Inflammatory macrophage treated with lipopolysaccharide for 1 hour (primary cell): Measurements from ENCODE around the gene B3GALT2.
A peak's percentile ranks its signal among the peaks of the same experiment; 100 is the strongest.
"Not testable (repeated sequence)": the region's sequence is repeated elsewhere in the genome, so short reads cannot be mapped to it uniquely, and the experiment has no call there.

Source experiments
- DNase-seq, 2 donors: peaks; one replicate each; pipeline ENCODE4 v3.0.0-alpha.2; 2020 to 2022

B3GALT2 gene

GRCh38 chr1:193185901-193186731, at the start of gene B3GALT2:
TSS of gene B3GALT2 (minus strand) at chr1:193186613. CDS start at chr1:193181562, 5,051 bp downstream.
- no peak for DNase-seq

GRCh38 chr1:193234530-193234929, 48.1 kb upstream of the B3GALT2 start:
- no peak for DNase-seq

GRCh38 chr1:193231146-193231545, 44.7 kb upstream of the B3GALT2 start:
- not testable (repeated sequence) for DNase-seq

- DNase-seq, result no peak
Measured at GRCh38 chr1:193229136-193229535, 42.7 kb upstream of the B3GALT2 start.

- DNase-seq, result no peak
Measured at GRCh38 chr1:193222056-193222615, 35.7 kb upstream of the B3GALT2 start.

- DNase-seq, result no peak
Measured at GRCh38 chr1:193221651-193222050, 35.2 kb upstream of the B3GALT2 start.

- no peak for DNase-seq
Measured at GRCh38 chr1:193219391-193219790, 33.0 kb upstream of the B3GALT2 start.

GRCh38 chr1:193216920-193217319, 30.5 kb upstream of the B3GALT2 start:
- DNase-seq, result no peak

GRCh38 chr1:193213998-193214397, 27.6 kb upstream of the B3GALT2 start:
- DNase-seq, result no peak

- no peak for DNase-seq
Measured at GRCh38 chr1:193212637-193213036, 26.2 kb upstream of the B3GALT2 start.

- DNase-seq, result peak; percentile 7 to 17
Measured at GRCh38 chr1:193211539-193211938, 25.1 kb upstream of the B3GALT2 start.

GRCh38 chr1:193210996-193211395, 24.6 kb upstream of the B3GALT2 start:
- no peak for DNase-seq

- no peak for DNase-seq
Measured at GRCh38 chr1:193201021-193201420, 14.6 kb upstream of the B3GALT2 start.

GRCh38 chr1:193199940-193200339, 13.5 kb upstream of the B3GALT2 start:
- DNase-seq, result no peak

- no peak for DNase-seq
Measured at GRCh38 chr1:193192586-193192985, 6.2 kb upstream of the B3GALT2 start.

GRCh38 chr1:193190096-193190744, 3.8 kb upstream of the B3GALT2 start:
- DNase-seq, result no peak

- DNase-seq, result no peak
Measured at GRCh38 chr1:193189442-193190095, 3.2 kb upstream of the B3GALT2 start.

- not testable (repeated sequence) for DNase-seq
Measured at GRCh38 chr1:193188915-193189314, 2.5 kb upstream of the B3GALT2 start.

- no peak for DNase-seq
Measured at GRCh38 chr1:193187114-193187513, 701 bp upstream of the B3GALT2 start.

- DNase-seq, result no peak
Measured at GRCh38 chr1:193185211-193185610, 1.2 kb downstream of the B3GALT2 start.

GRCh38 chr1:193184776-193185175, 1.6 kb downstream of the B3GALT2 start:
- DNase-seq, result no peak

GRCh38 chr1:193183019-193183627, 3.3 kb downstream of the B3GALT2 start:
- peak; percentile 17 to 75 for DNase-seq

GRCh38 chr1:193181985-193182384, 4.4 kb downstream of the B3GALT2 start:
- DNase-seq, result no peak
